Pancreas (tissue), 10 donors: ENCODE data around the gene B4GALNT2. TPM values are rescaled to one million over a fixed set of nuclear protein-coding genes. Genes with fewer than 3 reads are reported as not detected.
A peak's percentile ranks its signal among the peaks of the same experiment; 100 is the strongest.

Experiments
- ATAC-seq, 4 donors: fragments of 200-7000 bp; cut with Tn5 transposase; one replicate each; pipeline versions ENCODE4 v1.8.0 to v1.9.1; 2020; ENCODE audit warnings: mild to moderate bottlenecking in 4 of 4, moderate library complexity in 4 of 4
- DNase-seq, 6 donors: peaks; one replicate each; pipeline ENCODE4 v3.0.0-alpha.2; 2020
- FAIRE-seq: peaks from 2 replicates; lab custom pipeline; 2012; peaks lifted over from hg19 to GRCh38; lab: Jason Lieb, UNC
- H3K27ac ChIP-seq, 4 donors: fragments of 200-600 bp; sonication (generic); 1 replicate in 3 of 4; 2 replicates in 1 of 4; pipeline versions ENCODE4 v1.5.0 to v1.8.0; 2020
- H3K27me3 ChIP-seq, 4 donors: fragments of 200-600 bp; one replicate each; pipeline ENCODE4 v1.8.0; 2021
- H3K36me3 ChIP-seq, 3 donors: fragments of 200-600 bp; sonication (generic) in 1 of 3; one replicate each; pipeline versions ENCODE4 v1.5.0 to v1.8.0; 2020 to 2021
- H3K4me1 ChIP-seq, 3 donors: fragments of 200-600 bp; one replicate each; pipeline ENCODE4 v1.8.0; 2021
- H3K4me3 ChIP-seq, 4 donors: fragments of 200-600 bp; sonication (generic) in 2 of 4; one replicate each; pipeline versions ENCODE4 v1.5.0 to v1.8.0; 2020 to 2021
- H3K9me3 ChIP-seq, 4 donors: fragments of 200-600 bp; one replicate each; pipeline ENCODE4 v1.8.0; 2021
- WGBS, 2 donors: extraction: QIAGEN DNeasy Blood & Tissue Kit; methylation state at CpG; one replicate each; pipeline ENCODE4 v1.1.7; 2013; 5-methylcytosine and 5-hydroxymethylcytosine counted together
- intact Hi-C, 3 donors: fragments of 100-400 bp; cut with DNase I; formaldehyde crosslinking; loops; one replicate each; pipeline versions ENCODE4 v1.11.1 to v1.14.2; 2022
- polyA plus RNA-seq, 2 donors: library from polyadenylated mRNA; stranded (reverse); fragments of 200-250 nt; gene quantifications; one replicate each; pipeline ENCODE4 v1.2.3, GENCODE V29; 2013
- total RNA-seq, 6 donors: library from RNA; stranded (reverse); fragmentation: NEBNext Ultra II Directional in 4 of 6; extraction: Animal tissue kit (Norgen Biotek cat#: 25700) in 4 of 6; gene quantifications; one replicate each; pipeline versions ENCODE4 v1.2.1 to v1.2.4, GENCODE V29; 2021 to 2023
- TF ChIP-seq, protein P1 (sequence below), 4 donors: fragments of 200-600 bp; sonication (generic) in 3 of 4; IDR thresholded peaks; one replicate each; pipeline versions ENCODE4 v1.5.0 to v1.8.0; 2021; ENCODE audit warnings: antibody characterized with exemption in 4 of 4
- donor health status: healthy with polysubstance abuse.
- donor health status: DM: no; HTN: no; CAD: no; lungs with moderate emphysema.
- donor health status: DM: no; HTN: no; CAD: no.
- donor health status: control.
- donor health status: control.
- donor health status: Bipolar disorder and iron deficiency.
- donor health status: DM: yes; HTN: yes; CAD: no.
- donor health status: DM: no; HTN: no; CAD: no.
- donor health status: DM: no; HTN: no; CAD: no.
- donor health status: DM: yes; HTN: yes; CAD: no.

The B4GALNT2 gene
- total and polyA plus RNA-seq, 8 donors = 0.03 TPM; not detected in 7

DNA sequence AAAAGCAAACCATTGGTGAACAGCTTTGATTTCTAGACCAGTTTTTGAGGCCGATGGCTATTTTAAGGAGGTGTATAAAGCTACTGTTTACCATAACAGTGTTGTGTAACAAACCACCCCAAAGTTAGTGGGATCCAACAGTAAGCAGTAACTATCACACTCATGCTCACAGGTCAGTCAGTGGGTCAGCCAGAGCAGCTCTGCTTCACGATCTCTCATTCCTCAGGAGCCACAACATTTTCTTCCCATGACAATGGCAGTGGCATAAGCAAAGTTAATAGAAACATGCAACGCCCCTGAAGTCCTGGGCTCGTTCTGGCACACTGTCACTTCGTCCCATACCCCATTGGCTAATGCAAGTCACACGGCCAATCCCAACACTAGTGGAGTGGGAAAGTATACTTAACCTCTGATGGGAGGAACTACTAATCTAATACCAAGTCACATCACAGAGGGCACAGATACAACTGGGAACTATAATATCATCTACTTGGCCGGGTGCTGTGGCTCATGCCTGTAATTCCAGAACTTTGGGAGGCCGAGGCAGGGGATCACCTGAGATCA, 28.0 kb upstream of the B4GALNT2 start:
- no peaks in the 10 kb centered on the region for H3K36me3 ChIP-seq
- WGBS, 2 donors = 91 to 93% methylated on average over 8 of the region's 8 CpGs
- H3K27ac ChIP-seq = no peak overlapping the region
- intact Hi-C loops = no loop called here
- FAIRE-seq (no peak), DNase-seq (no peak), ATAC-seq (no peak)
- H3K27me3 ChIP-seq = no peaks in the 10 kb centered on the region
- TF ChIP-seq, protein P1, sequence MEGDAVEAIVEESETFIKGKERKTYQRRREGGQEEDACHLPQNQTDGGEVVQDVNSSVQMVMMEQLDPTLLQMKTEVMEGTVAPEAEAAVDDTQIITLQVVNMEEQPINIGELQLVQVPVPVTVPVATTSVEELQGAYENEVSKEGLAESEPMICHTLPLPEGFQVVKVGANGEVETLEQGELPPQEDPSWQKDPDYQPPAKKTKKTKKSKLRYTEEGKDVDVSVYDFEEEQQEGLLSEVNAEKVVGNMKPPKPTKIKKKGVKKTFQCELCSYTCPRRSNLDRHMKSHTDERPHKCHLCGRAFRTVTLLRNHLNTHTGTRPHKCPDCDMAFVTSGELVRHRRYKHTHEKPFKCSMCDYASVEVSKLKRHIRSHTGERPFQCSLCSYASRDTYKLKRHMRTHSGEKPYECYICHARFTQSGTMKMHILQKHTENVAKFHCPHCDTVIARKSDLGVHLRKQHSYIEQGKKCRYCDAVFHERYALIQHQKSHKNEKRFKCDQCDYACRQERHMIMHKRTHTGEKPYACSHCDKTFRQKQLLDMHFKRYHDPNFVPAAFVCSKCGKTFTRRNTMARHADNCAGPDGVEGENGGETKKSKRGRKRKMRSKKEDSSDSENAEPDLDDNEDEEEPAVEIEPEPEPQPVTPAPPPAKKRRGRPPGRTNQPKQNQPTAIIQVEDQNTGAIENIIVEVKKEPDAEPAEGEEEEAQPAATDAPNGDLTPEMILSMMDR (IDR thresholded peaks at IDR 0.05) = no peak
- peaks cover 12 to 23% (median 18%) of the 10 kb centered on the region in 3 donors for H3K4me1 ChIP-seq
- no peak overlapping the region for H3K4me3 ChIP-seq
- H3K9me3 ChIP-seq = no peaks in the 10 kb centered on the region

DNA sequence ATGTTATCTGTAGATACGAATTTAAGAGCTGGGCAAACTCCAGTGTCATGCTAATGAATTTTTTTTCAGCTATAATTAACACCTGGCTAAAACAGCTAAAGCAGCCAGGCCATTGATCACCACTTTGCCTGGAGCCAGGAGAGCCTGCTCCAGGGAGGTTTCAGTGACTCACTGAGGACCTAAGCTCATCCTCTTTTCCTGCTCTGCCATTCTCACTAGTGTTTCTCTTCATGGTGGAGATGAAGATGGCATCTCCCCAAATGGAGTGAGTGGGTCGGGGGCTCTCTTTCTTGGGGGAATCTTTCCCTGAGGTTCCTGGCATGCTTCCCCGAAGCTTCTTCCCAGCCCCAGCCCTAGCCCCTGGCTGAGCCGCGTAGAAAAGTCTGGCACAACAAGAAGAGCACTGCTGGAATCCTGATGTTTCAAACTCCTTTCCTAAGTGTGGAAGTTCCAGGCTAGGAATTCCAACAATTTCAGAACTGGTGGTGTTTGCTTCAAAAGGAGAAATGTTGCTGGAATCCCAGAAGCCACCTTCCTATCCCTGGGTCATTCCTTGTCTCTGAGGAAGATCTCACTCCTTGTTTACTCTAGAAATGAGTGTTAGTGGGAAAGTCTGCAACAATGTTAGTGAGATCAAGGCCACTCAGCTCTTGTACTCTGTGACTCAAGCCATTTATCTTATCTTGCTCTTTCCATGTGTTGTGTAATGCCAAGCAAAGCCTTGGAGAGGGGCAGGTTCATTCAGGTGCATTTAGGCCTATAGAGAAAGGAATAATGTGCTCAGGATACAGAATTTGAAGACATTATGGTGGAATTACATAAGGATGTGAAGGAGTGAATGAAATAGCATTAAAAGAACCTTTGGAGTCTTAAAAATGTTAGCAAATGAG, 26.0 kb upstream of the B4GALNT2 start:
- Histone ChIP-seq H3K9me3 (no peaks in the 10 kb centered on the region), H3K4me3 (no peak overlapping the region), H3K27me3 (no peaks in the 10 kb centered on the region), H3K4me1 (peaks cover 7 to 20% (median 18%) of the 10 kb centered on the region in 3 donors), H3K27ac (no peak overlapping the region), H3K36me3 (no peaks in the 10 kb centered on the region)
- TF ChIP-seq, protein P1 (IDR thresholded peaks at IDR 0.05) = no peak
- intact Hi-C loops = no loop called here
- ATAC-seq (peak; percentile 86 to 92 (median 88)), FAIRE-seq (no peak), DNase-seq (peak in 2 of 6 donors; percentile 11 to 29)
- WGBS, 2 donors = 37 to 47% methylated on average over 5 of the region's 5 CpGs

DNA sequence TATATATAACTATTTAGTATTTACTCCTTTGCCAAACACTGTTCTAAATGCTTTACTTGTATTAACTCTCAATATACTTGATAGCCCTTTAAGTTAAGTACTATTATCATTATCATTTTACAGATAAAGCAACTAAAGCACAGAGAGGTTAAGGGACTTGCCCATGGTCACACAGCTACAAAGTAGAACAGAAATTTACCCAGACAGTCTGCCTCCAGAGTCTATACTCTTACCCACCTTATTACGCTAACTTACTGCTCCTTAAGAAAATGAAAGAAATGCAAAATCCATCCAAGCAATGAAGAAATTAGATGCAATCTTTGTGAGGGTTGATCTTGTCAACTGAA, 25.4 kb upstream of the B4GALNT2 start:
- intact Hi-C loops = no loop called here
- Histone ChIP-seq H3K27ac (no peak overlapping the region), H3K9me3 (no peaks in the 10 kb centered on the region), H3K36me3 (no peaks in the 10 kb centered on the region), H3K4me3 (no peak overlapping the region), H3K4me1 (peaks cover 7 to 19% (median 18%) of the 10 kb centered on the region in 3 donors), H3K27me3 (no peaks in the 10 kb centered on the region)
- FAIRE-seq (no peak), DNase-seq (no peak), ATAC-seq (no peak)
- TF ChIP-seq, protein P1 (IDR thresholded peaks at IDR 0.05) = no peak
- WGBS, 2 donors = 97% methylated on average over 1 of the region's 1 CpG

DNA sequence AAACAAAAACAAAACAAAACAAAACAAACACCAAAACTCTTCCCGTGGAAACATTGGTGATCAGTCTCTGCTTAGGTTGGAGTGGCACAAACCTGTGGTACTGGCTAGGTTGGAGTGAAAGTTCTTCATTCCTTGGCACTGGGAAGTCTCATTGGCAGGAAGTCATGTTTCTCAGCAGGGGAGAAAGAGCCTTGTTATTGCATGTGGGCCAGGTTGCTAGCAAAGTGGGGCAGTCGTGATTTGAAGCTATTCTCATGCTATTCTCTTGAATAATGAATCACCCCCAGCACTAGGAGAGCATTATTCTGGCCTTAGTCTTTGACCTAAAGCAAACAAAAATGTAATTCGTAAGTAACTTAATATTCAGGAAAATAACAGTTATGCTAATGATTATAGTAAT, 24.3 kb upstream of the B4GALNT2 start:
- Histone ChIP-seq H3K4me1 (peaks cover 7 to 19% (median 18%) of the 10 kb centered on the region in 3 donors), H3K4me3 (no peak overlapping the region), H3K27ac (peak overlapping the region in 3 of 4 donors; percentile 19 to 46 (median 24)), H3K9me3 (no peaks in the 10 kb centered on the region), H3K27me3 (no peaks in the 10 kb centered on the region), H3K36me3 (no peaks in the 10 kb centered on the region)
- 31 to 40% methylated on average over 3 of the region's 3 CpGs for WGBS, 2 donors
- no peak for FAIRE-seq
- TF ChIP-seq, protein P1 (IDR thresholded peaks at IDR 0.05) = no peak
- peak; percentile 50 to 83 (median 76) for ATAC-seq
- intact Hi-C loops = no loop called here
- peak in 3 of 6 donors; percentile 15 to 36 (median 20) for DNase-seq
